HG03196 (cell line): ENCODE results near the gene JMJD8.

Experiments used
- ATAC-seq: cut with Tn5 transposase; IDR thresholded peaks from one replicate; pipeline ENCODE4 v1.9.1; 2021; ENCODE audit not compliant: unreplicated experiment

JMJD8 gene, protein sequence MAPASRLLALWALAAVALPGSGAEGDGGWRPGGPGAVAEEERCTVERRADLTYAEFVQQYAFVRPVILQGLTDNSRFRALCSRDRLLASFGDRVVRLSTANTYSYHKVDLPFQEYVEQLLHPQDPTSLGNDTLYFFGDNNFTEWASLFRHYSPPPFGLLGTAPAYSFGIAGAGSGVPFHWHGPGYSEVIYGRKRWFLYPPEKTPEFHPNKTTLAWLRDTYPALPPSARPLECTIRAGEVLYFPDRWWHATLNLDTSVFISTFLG

DNA sequence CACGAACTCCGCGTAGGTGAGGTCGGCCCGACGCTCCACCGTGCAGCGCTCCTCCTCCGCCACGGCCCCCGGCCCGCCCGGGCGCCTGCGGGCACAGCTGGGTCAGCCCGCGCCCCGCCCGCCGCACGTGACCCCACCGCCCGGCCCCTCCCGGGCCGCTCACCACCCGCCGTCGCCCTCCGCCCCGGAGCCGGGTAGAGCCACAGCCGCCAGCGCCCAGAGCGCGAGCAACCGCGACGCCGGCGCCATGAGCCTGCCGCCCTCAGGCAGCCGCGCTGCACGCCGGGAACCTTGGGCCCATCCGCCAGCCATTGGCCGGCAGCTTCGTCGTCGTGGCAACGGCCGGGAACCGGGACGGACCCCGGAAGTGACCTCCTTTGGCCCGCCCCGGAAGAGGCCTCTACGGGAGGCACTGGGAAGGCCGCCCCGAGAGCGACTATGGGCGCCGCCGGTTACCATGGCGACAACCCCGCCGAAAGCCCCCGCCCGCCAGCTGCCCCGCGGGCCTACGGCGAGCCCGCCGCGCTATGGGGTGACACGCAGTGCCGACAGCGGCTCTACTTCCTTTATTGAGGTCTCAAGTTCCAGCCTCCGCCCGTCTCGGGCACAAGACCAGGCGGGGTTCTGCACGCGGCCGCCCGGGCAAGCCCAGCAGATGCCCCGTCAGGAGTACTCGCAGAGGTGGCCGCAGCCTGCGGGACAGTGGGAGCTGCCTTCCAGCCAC lies at the start of gene JMJD8:
TSS of gene JMJD8 (minus strand) at position 264 of the 724 bp plus-strand sequence. CDS start at position 249, 15 bp downstream.
- ATAC-seq: peak; percentile 57

DNA sequence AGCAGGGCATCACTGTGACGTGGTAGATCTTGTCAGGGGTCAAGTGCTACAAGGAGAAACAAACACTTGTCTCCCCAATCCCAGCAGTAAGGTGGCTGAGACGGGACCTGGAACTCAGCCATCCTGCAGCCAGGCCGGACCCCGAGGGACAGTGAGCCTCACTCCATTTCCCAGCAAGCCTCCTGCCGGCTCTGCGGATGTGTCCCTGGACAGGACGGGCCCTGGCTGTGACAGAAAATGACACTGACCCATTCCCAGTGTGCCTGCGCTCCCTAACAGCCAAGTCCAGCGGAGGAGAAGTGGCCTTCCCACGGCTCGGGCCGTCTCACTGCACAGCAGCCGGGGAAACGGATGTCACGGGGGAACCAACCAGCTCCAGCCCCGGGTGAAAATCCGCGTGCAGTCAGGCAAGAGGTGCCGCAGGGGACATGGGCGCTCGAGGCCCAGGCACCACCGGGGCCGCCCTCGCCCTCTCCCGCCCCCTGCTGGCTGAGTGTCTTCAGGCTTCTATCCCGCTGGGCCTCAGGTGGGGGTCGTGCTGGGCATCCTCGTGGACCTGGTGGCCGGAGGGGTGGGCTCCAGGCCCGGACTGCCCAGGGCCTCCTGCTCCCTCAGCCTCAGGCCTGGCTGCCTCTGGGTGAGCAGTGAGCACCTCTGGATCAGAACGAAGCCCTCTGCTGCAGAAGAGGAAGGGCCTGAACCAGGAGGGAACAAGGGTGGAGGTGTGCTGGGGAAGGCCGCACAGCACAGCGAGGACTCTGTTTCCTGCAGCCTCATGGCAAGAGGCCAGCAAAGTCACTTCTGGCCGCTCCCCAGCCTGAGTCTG lies 49.5 kb upstream of the JMJD8 start:
- ATAC-seq: no peak

DNA sequence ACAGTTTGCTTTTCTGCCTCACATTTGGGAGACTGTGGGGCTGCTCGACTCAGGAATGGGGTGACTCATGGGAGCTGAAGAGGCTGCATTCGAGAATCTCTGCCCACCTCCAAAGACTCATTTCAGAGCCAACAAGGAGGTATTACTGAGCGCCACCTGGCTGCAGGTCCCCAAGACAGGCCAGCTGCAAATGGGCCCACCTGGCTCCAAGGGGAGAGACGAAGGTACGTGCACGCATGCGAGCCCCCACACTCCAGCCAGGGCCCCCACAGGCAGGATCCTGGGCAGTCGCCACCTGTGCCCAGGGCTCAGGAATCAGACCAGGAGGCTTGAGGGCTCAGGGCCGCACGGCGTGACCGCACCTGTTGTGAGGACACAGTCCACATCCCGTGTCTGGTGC lies 48.8 kb upstream of the JMJD8 start:
- no peak for ATAC-seq

DNA sequence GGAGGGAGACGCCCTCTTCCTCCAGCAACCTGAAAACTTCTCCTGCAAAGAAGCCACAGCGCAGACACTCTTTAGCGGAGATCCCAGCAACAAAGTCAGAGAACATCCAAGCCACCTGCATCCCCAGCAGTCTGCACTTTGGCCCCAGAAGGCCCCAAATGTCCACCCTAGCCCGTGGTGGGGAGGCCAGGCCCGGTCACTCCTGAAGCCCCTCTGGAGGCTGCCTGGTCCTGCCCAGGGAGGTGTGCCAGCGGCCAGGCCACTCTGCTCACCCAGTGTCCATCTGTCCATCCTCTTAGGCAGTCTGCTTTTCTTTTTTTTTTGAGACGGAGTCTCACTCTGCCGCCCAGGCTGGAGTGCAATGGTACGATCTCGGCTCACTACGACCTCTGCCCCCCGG lies 48.2 kb upstream of the JMJD8 start:
- ATAC-seq: no peak

GRCh38 chr16:730666-731509 lies 46.8 kb upstream of the JMJD8 start:
- no peak for ATAC-seq

GRCh38 chr16:729768-730665 lies 45.9 kb upstream of the JMJD8 start:
- no peak for ATAC-seq

DNA sequence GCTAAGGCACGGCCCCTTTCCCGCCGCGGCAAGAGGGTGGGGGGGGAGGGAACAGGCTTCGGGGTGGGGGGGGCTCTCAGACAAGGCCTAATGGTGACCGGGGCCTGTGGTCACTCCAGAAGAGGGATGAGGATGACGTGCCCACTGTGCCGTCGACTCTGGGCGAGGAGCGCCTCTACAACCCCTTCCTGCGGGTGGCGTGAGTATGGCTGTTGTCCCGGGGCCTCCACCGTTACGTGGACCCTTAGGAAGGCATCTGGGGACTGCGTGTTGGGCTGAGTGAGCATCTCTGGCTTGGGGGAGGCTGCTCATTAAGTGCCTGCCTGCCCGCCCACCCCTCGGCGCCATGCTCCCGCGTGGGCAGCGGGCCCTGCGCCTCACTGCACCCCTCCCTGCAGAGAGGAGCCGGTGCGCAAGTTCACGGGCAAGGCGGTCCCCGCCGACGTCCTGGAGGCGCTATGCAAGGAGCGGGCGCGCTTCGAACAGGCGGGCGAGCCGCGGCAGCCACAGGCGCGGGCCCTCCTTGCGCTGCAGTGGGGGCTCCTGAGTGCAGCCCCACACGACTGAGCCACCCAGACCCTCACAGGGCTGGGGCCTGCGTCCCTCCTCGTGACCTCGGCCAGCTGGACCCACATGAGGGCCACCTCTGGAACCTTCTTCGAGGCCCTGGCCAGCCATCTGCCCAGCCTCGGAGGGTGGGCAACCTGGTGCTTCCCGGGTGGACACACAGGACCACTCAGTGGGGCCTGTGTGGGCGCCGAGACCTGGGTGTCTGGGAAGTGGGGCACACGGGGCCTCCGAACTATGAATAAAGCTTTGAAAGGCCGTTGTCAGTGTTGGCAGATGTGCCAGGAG lies 45.0 kb upstream of the JMJD8 start:
- ATAC-seq: no peak

GRCh38 chr16:728131-728889 lies 44.2 kb upstream of the JMJD8 start:
- no peak for ATAC-seq

DNA sequence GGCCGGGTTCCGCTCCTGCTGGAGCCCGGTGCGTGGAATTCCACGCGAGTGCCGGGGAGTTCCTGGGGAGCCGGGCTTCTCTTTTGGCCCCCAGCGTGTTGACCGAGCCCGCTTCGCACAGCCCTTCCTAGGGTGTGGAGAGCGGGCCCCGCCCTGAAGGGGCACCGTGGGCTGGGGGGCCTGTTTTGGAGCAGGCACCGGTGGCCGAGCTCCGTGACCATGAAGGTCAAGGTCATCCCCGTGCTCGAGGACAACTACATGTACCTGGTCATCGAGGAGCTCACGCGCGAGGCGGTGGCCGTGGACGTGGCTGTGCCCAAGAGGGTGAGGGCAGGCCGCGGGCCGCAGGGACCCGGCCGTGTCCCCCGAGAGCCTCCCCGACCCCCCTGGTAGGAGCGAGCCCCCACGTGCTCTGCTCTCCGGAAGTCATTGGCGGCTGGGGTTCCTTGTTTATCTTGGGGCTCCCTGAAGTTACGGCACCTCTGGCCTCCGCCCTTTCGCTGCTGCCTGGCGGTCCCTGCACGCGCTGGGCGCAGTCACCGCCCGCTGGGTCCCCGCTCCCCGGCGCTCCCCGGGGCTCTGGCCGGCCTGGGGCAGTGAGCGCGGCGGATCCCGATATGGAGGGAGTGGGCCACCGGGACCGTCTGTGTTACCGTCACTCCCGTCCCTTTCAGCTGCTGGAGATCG lies 43.3 kb upstream of the JMJD8 start:
- ATAC-seq: no peak

GRCh38 chr16:726438-727290 lies 42.5 kb upstream of the JMJD8 start, which contains the start of the genes CCDC78 and HAGHL:
Gene CCDC78 (minus strand): TSS chr16:726443. CDS start chr16:726367, 76 bp downstream.
Gene HAGHL (plus strand): TSS chr16:727106. CDS start chr16:727510, 404 bp downstream.
- ATAC-seq: no peak

GRCh38 chr16:726188-726437 lies 42.0 kb upstream of the JMJD8 start:
- no peak for ATAC-seq

GRCh38 chr16:725463-726187 lies 41.5 kb upstream of the JMJD8 start:
- no peak for ATAC-seq

DNA sequence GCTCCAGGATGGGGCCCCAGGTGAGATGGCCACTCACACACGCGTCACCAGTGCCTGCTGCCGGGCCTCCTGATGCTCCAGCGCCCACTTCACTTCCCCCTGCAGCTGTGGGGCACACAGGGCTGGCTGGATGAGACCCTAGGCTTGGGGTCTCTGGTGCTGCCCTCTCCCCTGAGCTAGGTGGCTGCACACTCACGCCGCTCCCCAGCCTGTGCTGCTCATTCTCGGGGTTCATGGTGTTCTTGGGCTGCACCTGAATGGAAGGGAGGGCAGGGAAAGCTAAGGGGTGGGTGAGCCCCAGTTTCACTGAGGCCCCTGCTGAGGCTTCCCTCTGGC lies 40.9 kb upstream of the JMJD8 start:
- ATAC-seq: no peak

- no peak for ATAC-seq
Measured at GRCh38 chr16:724188-725040, 40.3 kb upstream of the JMJD8 start.

GRCh38 chr16:723695-724094 lies 39.6 kb upstream of the JMJD8 start:
- no peak for ATAC-seq
